IPS-NIHi7 (cell line): ENCODE measurements around the gene SYNJ1.
"Not testable (repeated sequence)": the region's sequence is repeated elsewhere in the genome, so short reads cannot be mapped to it uniquely, and the experiment has no call there.

Experiments used
- DNase-seq: peaks from one replicate; pipeline ENCODE4 v3.0.0; 2012; ENCODE audit warnings: mixed read lengths; ENCODE audit errors: extremely low spot score

Gene SYNJ1

GRCh38 chr21:32733990-32734613, 6.3 kb upstream of the SYNJ1 start:
- DNase-seq = no peak

GRCh38 chr21:32733356-32733755, 5.5 kb upstream of the SYNJ1 start:
- DNase-seq = no peak

- DNase-seq = no peak
Measured at GRCh38 chr21:32732544-32732943, 4.7 kb upstream of the SYNJ1 start.

GRCh38 chr21:32728848-32729247, 1.0 kb upstream of the SYNJ1 start:
- no peak for DNase-seq

GRCh38 chr21:32728456-32728839, 635 bp upstream of the SYNJ1 start:
- DNase-seq = no peak

DNA sequence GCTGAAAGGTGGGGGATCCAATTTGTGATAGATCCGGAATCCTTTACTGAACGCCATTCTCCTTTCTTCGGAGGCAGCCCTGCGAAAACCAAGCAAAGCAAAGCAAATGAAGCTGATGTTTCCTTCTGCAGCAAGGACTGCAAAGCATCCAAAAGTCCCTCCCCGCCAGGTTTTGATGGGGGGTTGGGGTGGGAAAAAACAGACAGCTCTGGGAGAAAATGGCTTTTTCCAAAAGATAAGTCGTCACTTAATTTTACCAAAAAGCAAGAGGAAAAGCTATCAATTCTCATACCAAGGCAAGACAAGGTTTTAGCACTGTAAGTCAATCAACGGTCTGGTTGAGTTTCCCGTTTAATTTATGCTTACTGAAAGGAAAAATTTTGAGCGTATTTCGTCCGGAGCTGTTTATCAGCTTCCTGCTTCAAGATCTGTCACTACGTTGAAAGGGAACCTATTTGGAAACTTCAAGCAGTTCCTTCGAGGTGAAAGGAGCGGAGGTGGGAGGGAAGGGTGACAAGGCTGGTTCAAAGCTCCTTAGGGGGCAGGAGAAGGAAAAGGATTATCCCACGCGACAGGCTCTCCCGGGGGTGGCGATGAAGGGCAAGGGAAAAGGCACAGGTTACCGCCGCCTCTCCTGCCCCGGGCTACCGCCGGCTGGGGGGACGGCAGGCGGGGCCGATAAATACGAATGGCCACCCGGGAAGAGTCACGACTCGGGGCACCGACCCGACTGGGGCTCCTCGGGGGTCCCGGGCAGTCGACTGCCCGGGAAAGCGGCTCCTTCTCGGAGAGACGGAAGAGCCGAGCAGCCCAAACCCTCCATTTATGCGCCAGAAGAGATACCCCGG, 750 bp downstream of the SYNJ1 start:
- DNase-seq = peak; percentile 24

GRCh38 chr21:32719085-32719484, 8.7 kb downstream of the SYNJ1 start:
- DNase-seq = no peak

DNA sequence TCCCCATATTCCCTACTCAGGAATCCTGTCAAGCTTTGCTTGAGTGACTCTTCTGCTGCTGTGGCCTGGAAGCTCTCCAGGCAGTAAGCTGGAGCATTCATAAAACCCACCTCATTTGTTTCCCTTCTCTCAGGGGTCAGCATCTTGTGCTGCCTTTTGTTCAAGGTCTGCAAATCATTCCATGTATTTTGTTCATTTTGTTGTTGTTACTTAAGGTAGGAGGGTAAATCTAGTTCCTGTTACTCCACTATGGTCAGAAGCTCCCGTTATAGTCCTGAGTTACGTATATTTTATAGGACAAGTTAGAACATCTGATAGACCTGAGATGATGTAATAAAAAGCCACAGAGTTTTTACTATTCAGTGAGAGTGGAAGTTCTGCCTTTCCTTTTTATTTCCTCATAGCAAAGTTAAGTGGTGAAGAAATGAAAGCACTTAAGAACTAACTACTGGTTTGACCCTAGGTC, 9.9 kb downstream of the SYNJ1 start:
- no peak for DNase-seq

GRCh38 chr21:32716486-32716885, 11.3 kb downstream of the SYNJ1 start:
- DNase-seq = no peak

DNA sequence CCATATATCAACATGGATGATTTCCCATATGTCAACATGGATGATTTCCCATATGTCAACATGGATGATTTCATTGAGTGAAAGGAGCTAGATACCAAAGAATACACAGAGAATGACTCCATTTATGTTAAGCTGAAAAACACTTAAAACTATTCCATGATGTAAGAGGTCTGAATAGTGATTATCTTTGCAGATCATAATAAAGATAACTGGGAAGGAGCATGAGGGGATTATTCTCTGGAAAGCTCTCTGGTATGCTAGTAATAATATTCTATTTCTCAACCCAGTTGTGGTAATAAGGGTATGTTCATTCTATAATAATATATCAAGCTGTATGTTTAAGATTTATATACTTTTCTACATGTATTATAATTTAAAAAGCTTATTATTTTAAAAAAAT, 14.1 kb downstream of the SYNJ1 start:
- DNase-seq = no peak

DNA sequence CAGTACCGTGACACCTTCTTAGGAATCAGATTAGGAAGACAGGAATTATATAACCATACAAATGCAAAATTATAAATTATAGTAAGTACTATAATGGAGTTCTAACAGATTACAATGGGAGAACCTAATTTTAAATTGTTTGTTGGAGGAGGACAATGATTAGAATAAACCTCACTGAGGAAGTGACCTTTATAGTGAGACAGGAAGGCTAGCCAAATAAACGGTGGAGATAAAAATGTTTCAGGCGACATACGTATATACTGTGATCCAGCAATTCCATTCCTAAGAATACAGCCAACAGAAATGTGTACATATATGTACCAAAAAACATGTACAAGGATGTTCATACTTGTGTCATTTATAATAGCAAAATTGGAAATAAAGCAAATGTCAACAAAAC, 15.2 kb downstream of the SYNJ1 start:
- no peak for DNase-seq

DNA sequence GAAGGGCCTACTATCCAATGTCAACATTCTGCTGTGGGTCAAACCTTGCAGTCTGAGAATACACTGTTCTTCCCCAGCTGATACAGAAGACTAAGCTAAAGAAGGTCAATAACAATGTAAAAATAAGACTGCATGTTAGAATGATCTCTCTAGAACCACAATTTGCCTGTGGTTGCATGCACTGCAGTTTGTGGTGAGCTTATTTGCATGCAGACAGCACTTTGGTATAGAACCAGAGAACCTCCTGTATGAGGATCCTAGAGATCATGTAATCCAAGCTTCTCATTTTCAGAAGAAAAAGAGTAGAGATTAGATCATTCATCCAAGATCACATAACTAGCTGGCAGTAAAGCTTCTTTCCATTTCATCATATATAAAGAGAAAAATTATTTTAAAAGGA, 15.8 kb downstream of the SYNJ1 start:
- no peak for DNase-seq

GRCh38 chr21:32710987-32711386, 16.8 kb downstream of the SYNJ1 start:
- DNase-seq = no peak

DNA sequence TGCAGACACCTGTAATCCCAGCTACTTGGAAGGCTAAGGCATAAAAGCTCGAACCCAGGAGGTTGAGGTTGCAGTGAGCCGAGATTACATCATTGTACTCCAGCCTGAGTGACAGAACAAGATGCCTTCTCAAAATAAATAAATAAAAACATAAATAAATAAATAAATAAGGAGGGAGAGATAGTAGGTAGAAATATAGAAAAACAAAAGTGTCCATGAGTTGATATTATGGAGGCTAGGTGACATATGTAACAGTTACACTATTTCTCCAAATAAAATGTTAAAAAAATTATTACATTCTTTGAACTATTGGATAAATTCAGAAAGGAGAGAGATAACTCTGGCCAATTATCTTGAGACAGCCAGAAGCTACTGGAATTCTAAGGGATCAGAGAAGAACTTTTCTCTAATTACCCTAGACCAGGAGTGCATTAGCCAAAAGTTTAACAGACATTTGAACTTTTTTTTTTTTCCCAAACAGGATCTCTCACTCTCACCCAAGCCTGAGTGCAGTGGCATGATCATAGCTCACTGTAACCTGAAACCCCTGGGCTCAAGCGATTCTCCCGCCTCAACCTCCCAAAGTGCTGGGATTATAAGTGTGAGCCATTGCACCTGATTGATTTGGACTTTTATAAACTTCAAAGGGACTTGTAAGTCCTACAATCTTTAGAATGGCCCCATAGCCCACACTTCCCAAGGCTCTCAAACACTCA, 17.6 kb downstream of the SYNJ1 start:
- DNase-seq = no peak

- DNase-seq = no peak
Measured at GRCh38 chr21:32708069-32708468, 19.7 kb downstream of the SYNJ1 start.

- no peak for DNase-seq
Measured at GRCh38 chr21:32705901-32706300, 21.9 kb downstream of the SYNJ1 start.

DNA sequence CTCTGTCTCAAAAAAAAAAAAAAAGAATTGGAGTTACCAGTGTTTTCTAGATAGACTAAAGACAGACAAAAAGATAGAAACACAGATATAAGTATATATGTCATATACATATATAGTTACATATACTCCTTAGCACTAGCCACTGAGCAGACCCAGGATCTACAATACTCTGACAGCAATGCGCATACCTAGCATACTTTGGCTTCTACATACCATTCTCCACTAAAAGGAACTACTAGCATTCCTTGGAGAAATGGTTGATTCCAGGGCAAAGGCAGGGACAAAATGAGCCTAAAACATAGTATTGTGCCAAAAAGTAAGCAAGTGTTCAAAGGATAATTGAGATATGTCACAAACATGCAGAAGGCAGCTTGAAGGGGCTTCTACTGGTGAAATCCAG, 22.7 kb downstream of the SYNJ1 start:
- DNase-seq = peak; percentile 18

- no peak for DNase-seq
Measured at GRCh38 chr21:32702702-32703101, 25.1 kb downstream of the SYNJ1 start.

DNA sequence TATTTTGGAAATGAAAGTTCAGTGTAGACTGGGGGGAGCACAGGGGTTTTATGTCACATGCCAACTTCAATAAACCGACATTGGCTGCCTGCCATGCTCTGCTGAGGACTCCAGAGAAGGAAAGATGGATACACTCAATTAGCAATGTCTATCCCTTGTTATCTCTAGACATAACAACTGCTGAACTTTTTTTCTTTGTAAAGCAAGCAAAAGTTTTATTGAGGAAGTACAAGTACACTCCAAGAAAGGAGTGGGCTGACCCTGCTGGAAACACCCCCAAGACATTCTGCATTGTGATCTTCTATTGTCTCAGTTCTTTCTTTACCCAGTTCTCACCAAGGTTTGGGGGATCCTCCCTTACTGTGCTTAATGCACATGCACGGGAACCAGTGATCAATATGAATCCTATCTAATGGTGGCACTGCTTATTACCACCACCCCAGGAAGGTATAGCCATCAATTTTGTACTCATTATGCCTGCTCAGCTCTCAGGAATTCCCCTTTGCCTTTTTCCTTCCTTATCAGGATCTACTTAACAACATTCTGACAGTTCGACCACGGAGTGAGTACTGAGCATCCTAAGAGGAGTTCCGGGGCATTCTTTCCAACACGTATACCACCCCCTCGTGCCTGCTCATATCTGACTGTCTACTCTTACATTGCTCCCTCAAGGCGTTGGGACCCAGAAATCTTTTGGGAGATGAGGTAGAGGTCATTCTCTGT, 28.7 kb downstream of the SYNJ1 start:
- DNase-seq = no peak

DNA sequence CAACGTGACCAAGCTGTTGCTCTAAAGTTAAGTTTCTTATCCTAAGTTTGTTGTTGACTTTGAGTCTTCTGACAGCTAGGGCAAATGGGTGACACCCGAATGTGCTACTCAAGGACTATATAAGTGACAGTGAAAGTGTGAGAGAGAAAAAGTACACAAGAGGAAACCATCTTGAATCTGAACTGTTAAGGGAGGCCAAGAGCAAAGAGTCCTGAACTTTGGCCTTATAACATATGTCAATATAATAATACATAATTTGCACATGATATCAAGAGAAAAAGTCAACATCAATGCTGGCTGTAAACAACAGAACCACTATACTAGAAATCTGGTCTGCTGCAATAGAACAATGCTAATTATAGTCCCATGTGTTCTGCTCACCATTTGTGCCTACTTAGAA, 29.5 kb downstream of the SYNJ1 start:
- no peak for DNase-seq

DNA sequence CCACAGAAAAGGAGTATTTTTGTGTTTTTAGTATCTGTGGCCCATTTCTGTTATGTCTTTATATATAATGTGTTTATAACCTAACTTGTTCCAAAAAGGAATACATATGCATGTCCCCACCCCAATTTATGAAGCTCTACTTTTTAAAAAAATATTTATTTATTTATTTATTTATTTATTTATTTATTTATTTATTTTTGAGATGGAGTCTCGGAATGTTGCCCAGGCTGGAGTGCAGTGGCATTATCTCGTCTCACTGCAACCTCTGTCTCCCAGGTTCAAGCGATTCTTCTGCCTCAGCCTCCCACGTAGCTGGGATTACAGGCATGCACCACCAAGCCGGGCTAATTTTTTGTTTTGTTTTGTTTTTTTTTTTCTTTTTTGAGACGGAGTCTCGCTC, 32.3 kb downstream of the SYNJ1 start:
- DNase-seq = not testable (repeated sequence)

DNA sequence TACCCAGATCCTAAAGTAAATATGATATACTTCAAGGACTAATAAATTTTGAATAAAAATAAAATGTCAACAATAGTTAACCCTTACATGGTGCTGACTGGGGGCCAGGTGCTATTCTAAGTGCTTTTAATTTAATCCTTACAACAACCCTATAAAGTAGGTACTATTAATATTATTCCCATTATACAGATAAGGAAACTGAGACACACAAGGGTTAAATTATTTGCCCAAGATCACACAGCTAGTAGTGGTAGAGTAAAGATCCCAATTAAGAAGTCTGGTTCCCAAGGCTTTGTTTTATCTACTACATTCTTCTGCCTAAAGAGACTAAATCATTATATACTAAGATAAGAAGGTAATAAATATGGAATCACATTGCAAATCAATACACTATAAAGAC, 34.2 kb downstream of the SYNJ1 start:
- DNase-seq = no peak
